GM23338 (cell line): ENCODE results near the gene KLK4. TPM values are rescaled to one million over a fixed set of nuclear protein-coding genes. Genes with fewer than 3 reads are reported as not detected.

ENCODE experiments used
- ATAC-seq: fragments of 200-7000 bp; cut with Tn5 transposase; 3 replicates; pipeline ENCODE4 v1.9.1; 2020
- DNase-seq: peaks from one replicate; pipeline ENCODE4 v3.0.0-alpha.2; 2015; ENCODE audit warnings: low spot score
- H2AFZ ChIP-seq: fragments of 200-600 bp; sonication (generic); 2 replicates; pipeline ENCODE4 v1.8.0; 2016; ENCODE audit warnings: antibody characterized with exemption, mild to moderate bottlenecking, moderate library complexity
- H3F3A ChIP-seq: fragments of 200-600 bp; sonication (generic); replicated peaks from 2 replicates; pipeline ENCODE4 v1.8.0; 2017; ENCODE audit warnings: antibody characterized with exemption, mixed run types, low read depth
- H3K27ac ChIP-seq: fragments of 200-600 bp; sonication (generic); 2 replicates; pipeline ENCODE4 v1.6.1; 2016; ENCODE audit warnings: low read depth
- H3K27me3 ChIP-seq: fragments of 200-600 bp; sonication (generic); 2 replicates; pipeline ENCODE4 v1.8.0; 2016; ENCODE audit warnings: mild to moderate bottlenecking, mixed run types, moderate library complexity; ENCODE audit not compliant: insufficient read depth
- H3K36me3 ChIP-seq: fragments of 200-600 bp; sonication (generic); 2 replicates; pipeline ENCODE4 v1.8.0; 2016; ENCODE audit warnings: mild to moderate bottlenecking; ENCODE audit not compliant: insufficient read depth
- H3K4me1 ChIP-seq: fragments of 200-600 bp; sonication (generic); 2 replicates; pipeline ENCODE4 v1.8.0; 2016; ENCODE audit warnings: mild to moderate bottlenecking, moderate library complexity; ENCODE audit not compliant: insufficient read depth
- H3K4me2 ChIP-seq: fragments of 200-600 bp; sonication (generic); 2 replicates; pipeline ENCODE4 v1.7.1; 2017; ENCODE audit warnings: mixed run types
- H3K4me3 ChIP-seq: fragments of 200-600 bp; sonication (generic); 2 replicates; pipeline ENCODE4 v1.6.1; 2016; ENCODE audit warnings: mixed run types
- H3K79me2 ChIP-seq: fragments of 200-600 bp; sonication (generic); replicated peaks from 2 replicates; pipeline ENCODE4 v1.8.0; 2017; ENCODE audit warnings: mild to moderate bottlenecking; ENCODE audit not compliant: insufficient read depth
- H3K9me2 ChIP-seq: fragments of 200-600 bp; sonication (generic); 2 replicates; pipeline ENCODE4 v1.8.0; 2017; ENCODE audit not compliant: insufficient read depth
- H4K20me1 ChIP-seq: fragments of 200-600 bp; sonication (generic); replicated peaks from 2 replicates; pipeline ENCODE4 v1.8.0; 2017; ENCODE audit warnings: mild to moderate bottlenecking; ENCODE audit not compliant: insufficient read depth
- H3K27ac Mint-ChIP-seq: 2 replicates; pipeline ENCODE4 v1.8.0; 2020; ENCODE audit warnings: inconsistent platforms, mild to moderate bottlenecking, moderate library complexity, mixed read lengths
- H3K27me3 Mint-ChIP-seq: 3 replicates; pipeline ENCODE4 v1.8.0; 2022; ENCODE audit warnings: low read depth, mild to moderate bottlenecking, moderate library complexity, mixed read lengths, inconsistent platforms; ENCODE audit not compliant: insufficient read depth, poor library complexity
- H3K36me3 Mint-ChIP-seq: 3 replicates; pipeline ENCODE4 v1.8.0; 2021; ENCODE audit warnings: low read depth, mild to moderate bottlenecking, inconsistent platforms, moderate library complexity, mixed read lengths
- H3K4me1 Mint-ChIP-seq: 3 replicates; pipeline ENCODE4 v1.8.0; 2020; ENCODE audit warnings: mild to moderate bottlenecking, inconsistent platforms, mixed read lengths
- H3K4me3 Mint-ChIP-seq: 3 replicates; pipeline ENCODE4 v1.8.0; 2021; ENCODE audit warnings: moderate library complexity, mild to moderate bottlenecking, inconsistent platforms, mixed read lengths
- H3K9me3 Mint-ChIP-seq: 3 replicates; pipeline ENCODE4 v1.8.0; 2020; ENCODE audit warnings: moderate library complexity, mild to moderate bottlenecking, inconsistent platforms, mixed read lengths
- EZH2 ChIP-seq: fragments of 200-600 bp; sonication (generic); IDR thresholded peaks from one replicate; pipeline ENCODE4 v1.8.0; 2017; ENCODE audit warnings: antibody characterized with exemption, mild to moderate bottlenecking, low read depth; ENCODE audit not compliant: unreplicated experiment
- JUNB ChIP-seq: IDR thresholded peaks from one replicate; pipeline ENCODE4 v1.6.1; 2016; ENCODE audit warnings: antibody characterized with exemption; ENCODE audit not compliant: unreplicated experiment
- NANOG ChIP-seq: IDR thresholded peaks from 2 replicates; pipeline ENCODE4 v1.6.1; 2016; ENCODE audit warnings: antibody characterized with exemption, borderline replicate concordance
- STAT1 ChIP-seq: IDR thresholded peaks from one replicate; pipeline ENCODE4 v1.6.1; 2016; ENCODE audit warnings: antibody characterized with exemption; ENCODE audit not compliant: unreplicated experiment
- polyA plus RNA-seq: library from polyadenylated mRNA; unstranded; fragments of >200 nt; fragmentation: Nextera tagmentation; extraction: Ambion mirVana; gene quantifications from 2 replicates; pipeline ENCODE4 v1.2.1, GENCODE V29; 2016
- total RNA-seq: library from RNA; depleted of rRNA; stranded (reverse); fragments of >200 nt; shearing (Covaris generic); gene quantifications from 2 replicates; pipeline ENCODE4 v1.2.3, GENCODE V29; 2014
- TF ChIP-seq, protein P1 (sequence below), 2 experiments: fragments of 200-600 bp in 1 of 2; sonication (generic) in 1 of 2; conservative IDR thresholded peaks; 2 replicates each; pipeline versions ENCODE4 v1.5.1 to v1.6.1; 2016 to 2017; ENCODE audit warnings: antibody characterized with exemption in 2 of 2, low read depth in 2 of 2, mild to moderate bottlenecking in 2 of 2, moderate library complexity in 1 of 2

The KLK4 gene
- total and polyA plus RNA-seq, 2 experiments from 2014 or later = 0.76 to 1.8 TPM

DNA sequence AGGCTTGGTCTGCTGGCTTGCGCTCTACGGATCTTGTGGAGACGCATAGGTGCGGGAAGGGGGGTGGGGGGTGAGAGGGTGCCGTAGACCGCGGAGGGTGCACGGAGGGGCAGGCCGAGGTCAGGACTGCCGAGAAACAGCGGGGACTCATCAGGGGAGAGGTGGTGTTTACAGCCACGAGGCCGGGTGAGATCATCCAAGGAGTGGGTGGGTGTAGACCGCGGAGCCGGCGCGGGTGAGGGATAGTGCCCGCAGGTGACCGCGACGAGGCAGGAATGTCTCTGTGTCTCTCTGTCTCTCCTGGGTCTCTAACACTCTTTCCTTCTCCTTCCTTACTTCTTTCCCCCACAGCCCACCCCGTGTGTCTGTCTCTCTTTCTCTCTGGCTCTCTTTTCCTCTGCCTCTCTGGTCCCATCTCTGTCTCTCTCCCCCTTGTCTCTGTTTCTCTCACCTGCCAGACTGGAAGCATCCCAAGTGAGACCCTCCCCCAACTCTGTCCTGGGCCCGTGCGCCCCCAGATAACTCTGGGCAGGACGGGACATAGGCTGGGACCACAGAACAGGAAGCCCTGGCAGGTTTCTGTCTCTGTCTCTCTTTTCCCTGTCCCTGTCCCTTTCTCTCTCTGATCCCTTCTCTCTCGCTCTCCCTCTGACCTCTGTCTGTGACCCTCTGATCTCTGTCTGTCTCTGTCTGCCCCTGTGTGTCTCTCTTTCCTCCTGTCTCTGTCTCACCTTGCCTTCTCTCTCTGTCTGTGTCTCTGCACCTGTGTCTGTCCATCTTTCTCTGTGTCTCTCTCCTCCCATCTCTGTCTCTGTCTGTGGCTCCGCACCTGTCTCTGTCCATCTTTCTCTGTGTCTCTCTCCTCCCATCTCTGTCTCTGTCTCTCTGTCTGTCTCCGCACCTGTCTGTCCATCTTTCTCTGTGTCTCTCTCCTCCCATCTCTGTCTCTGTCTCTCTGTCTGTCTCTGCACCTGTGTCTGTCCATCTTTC is 1.8 kb upstream of the KLK4 start:
- no peak overlapping the region for H3K27ac Mint-ChIP-seq
- no peak for DNase-seq
- peak overlapping the region; percentile 54 for H3K4me3 ChIP-seq
- H3F3A ChIP-seq = 0 out of 2 replicates have a peak, but pooled peaks cover 2% of the 10 kb centered on the region
- peaks cover 11% of the 10 kb centered on the region for H3K4me1 ChIP-seq
- no peaks in the 10 kb centered on the region; the same call in 2 of the 3 replicates for H3K36me3 Mint-ChIP-seq
- no peak overlapping the region for H3K27ac ChIP-seq
- peaks cover 57% of the 10 kb centered on the region for H3K27me3 ChIP-seq
- ATAC-seq = no peak
- H3K36me3 ChIP-seq = no peaks in the 10 kb centered on the region
- peak overlapping the region; percentile 79 for H3K4me2 ChIP-seq
- peak overlapping the region; percentile 66 for H2AFZ ChIP-seq
- TF ChIP-seq JUNB (no peak), EZH2 (peak; percentile 64)
- no peak overlapping the region for H3K4me3 Mint-ChIP-seq
- no peaks in the 10 kb centered on the region for H3K79me2 ChIP-seq
- H3K9me2 ChIP-seq = no peaks in the 10 kb centered on the region
- H4K20me1 ChIP-seq = no peaks in the 10 kb centered on the region
- peaks cover 25% of the 10 kb centered on the region for H3K27me3 Mint-ChIP-seq
- no peaks in the 10 kb centered on the region; the same call in 1 of the 3 replicates for H3K9me3 Mint-ChIP-seq
- H3K4me1 Mint-ChIP-seq = peaks cover 8% of the 10 kb centered on the region

DNA sequence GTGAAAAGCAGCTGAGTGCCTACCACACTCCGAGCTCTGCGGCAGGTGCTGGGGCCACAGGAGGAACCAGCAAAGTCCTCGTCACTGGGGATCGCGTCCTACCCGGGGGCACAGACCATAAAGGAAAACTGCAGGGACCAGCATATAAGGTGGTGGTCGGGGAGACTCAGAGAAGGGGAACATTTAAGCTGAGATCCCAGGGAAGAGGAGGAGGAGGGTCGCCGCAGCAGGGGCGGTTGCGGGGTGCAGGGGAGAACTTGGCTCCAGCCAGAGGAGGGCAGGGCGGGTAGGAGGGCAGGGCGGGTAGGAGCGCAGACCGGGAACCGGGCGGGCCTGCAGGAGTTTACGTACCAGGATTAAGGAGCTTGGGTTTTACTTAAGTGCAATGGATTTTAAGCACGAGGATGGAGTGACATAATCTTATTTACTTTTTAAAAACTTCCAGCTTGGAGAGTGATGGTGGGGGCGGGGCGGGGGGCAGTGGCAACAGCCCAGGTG is 956 bp upstream of the KLK4 start:
- Mint-ChIP-seq H3K27ac (no peak overlapping the region), H3K4me3 (no peak overlapping the region), H3K27me3 (peaks cover 25% of the 10 kb centered on the region), H3K4me1 (peaks cover 8% of the 10 kb centered on the region), H3K36me3 (no peaks in the 10 kb centered on the region; the same call in 2 of the 3 replicates), H3K9me3 (no peaks in the 10 kb centered on the region; the same call in 1 of the 3 replicates)
- Histone ChIP-seq H3K79me2 (no peaks in the 10 kb centered on the region), H3K4me3 (peak overlapping the region; percentile 54), H2AFZ (peak overlapping the region; percentile 69), H3K9me2 (no peaks in the 10 kb centered on the region), H3K4me1 (peaks cover 11% of the 10 kb centered on the region), H4K20me1 (no peaks in the 10 kb centered on the region), H3K27ac (no peak overlapping the region), H3K36me3 (no peaks in the 10 kb centered on the region), H3K27me3 (peaks cover 57% of the 10 kb centered on the region), H3F3A (0 out of 2 replicates have a peak, but pooled peaks cover 2% of the 10 kb centered on the region), H3K4me2 (peak overlapping the region; percentile 79)
- peak; percentile 49 for DNase-seq
- TF ChIP-seq EZH2 (no peak), STAT1 (no peak), NANOG (no peak), JUNB (no peak)
- TF ChIP-seq, protein P1, sequence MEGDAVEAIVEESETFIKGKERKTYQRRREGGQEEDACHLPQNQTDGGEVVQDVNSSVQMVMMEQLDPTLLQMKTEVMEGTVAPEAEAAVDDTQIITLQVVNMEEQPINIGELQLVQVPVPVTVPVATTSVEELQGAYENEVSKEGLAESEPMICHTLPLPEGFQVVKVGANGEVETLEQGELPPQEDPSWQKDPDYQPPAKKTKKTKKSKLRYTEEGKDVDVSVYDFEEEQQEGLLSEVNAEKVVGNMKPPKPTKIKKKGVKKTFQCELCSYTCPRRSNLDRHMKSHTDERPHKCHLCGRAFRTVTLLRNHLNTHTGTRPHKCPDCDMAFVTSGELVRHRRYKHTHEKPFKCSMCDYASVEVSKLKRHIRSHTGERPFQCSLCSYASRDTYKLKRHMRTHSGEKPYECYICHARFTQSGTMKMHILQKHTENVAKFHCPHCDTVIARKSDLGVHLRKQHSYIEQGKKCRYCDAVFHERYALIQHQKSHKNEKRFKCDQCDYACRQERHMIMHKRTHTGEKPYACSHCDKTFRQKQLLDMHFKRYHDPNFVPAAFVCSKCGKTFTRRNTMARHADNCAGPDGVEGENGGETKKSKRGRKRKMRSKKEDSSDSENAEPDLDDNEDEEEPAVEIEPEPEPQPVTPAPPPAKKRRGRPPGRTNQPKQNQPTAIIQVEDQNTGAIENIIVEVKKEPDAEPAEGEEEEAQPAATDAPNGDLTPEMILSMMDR (conservative IDR thresholded peaks at IDR 0.05; ENCODE audit: low read depth in 2 of 2) = no peak
- peak; percentile 2; the same call in 1 of the 3 replicates for ATAC-seq
